IPS-15b (cell line): ENCODE data around the gene DEAF1.
"Not testable (repeated sequence)": the region's sequence is repeated elsewhere in the genome, so short reads cannot be mapped to it uniquely, and the experiment has no call there.

ENCODE experiments used
- H3K27me3 ChIP-seq: one replicate; pipeline ENCODE4 v1.6.1; 2013; ENCODE audit warnings: low read length; ENCODE audit not compliant: control insufficient read depth, insufficient read depth
- H3K36me3 ChIP-seq: one replicate; pipeline ENCODE4 v1.6.1; 2013; ENCODE audit warnings: low read length; ENCODE audit not compliant: control insufficient read depth, insufficient read depth
- H3K4me1 ChIP-seq: one replicate; pipeline ENCODE4 v1.6.1; 2013; ENCODE audit warnings: mild to moderate bottlenecking, low read length; ENCODE audit not compliant: control insufficient read depth, insufficient read depth
- H3K4me3 ChIP-seq: one replicate; pipeline ENCODE4 v1.5.1; 2013; ENCODE audit warnings: low read depth, low read length
- H3K9ac ChIP-seq: one replicate; pipeline ENCODE4 v1.6.1; 2013; ENCODE audit warnings: low read depth, mild to moderate bottlenecking, low read length
- H3K9me3 ChIP-seq: one replicate; pipeline ENCODE4 v1.6.1; 2013; ENCODE audit warnings: mild to moderate bottlenecking, low read length; ENCODE audit not compliant: control insufficient read depth, insufficient read depth

DEAF1 gene

DNA sequence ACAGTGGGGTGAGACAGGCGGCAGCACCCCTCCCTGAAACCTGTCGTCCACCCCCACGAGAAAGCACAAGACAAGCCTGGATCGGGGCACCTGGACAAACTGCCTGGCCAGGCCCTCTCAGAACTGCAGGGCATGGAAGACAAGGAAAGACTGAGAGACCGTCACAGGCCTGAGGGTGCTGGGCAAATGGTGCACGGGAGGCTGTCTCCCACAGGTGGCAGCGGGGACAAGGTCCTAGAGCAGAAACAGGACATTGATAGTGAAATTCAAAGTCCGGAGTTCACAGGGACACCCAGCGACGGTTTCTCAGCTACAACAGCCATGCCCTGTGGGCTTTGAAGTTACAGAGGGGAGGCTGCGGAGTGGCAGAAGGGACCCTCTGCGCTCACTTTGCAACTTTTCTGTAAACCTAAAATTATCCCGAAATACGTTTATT lies 37.3 kb downstream of the DEAF1 start:
- H3K9me3 ChIP-seq: no peaks in the 10 kb centered on the region
- no peaks in the 10 kb centered on the region for H3K27me3 ChIP-seq
- peaks cover 16% of the 10 kb centered on the region for H3K36me3 ChIP-seq
- no peak overlapping the region for H3K4me3 ChIP-seq
- H3K4me1 ChIP-seq: no peaks in the 10 kb centered on the region
- H3K9ac ChIP-seq: no peak overlapping the region

DNA sequence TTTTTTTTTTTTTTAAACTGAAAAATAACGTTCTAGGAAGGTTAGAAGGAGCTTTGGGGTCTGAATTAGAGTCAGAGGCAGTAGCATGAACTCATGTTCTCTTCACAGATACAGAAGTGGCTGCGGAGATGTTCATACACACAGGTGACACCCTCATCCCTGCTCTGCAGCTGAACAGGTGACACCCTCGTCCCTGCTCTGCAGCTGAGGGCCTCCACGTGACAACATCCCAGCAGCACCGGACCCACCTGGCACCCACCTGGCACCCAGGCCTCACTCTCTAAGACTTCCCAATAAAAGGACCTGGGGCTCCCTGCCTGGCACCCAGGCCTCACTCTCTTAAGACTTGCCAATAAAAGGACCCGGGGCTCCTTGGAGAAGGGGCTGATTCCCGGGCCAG lies 38.2 kb downstream of the DEAF1 start:
- Histone ChIP-seq H3K27me3 (no peaks in the 10 kb centered on the region), H3K36me3 (peaks cover 13% of the 10 kb centered on the region), H3K4me3 (no peak overlapping the region), H3K4me1 (no peaks in the 10 kb centered on the region), H3K9me3 (no peaks in the 10 kb centered on the region), H3K9ac (no peak overlapping the region)

DNA sequence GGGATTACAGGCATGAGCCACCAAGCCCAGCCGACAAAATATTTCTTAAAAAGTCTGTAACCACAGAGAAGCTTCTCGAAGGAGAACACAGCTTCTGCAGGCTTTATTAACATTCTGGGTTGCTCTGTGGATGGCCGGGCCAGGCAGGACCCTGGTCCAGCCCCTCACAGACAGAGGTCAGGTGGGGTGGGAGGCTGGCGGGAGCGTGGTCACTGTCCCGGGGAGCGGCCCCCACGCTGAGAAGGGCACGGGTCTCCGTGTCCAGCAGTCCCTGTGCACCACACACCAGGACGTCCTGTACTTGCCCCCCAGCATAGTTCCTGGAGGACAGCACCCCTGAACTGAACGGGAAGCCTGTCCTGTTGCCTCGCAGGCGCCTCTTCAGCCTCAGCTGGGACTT lies 38.6 kb downstream of the DEAF1 start:
- Histone ChIP-seq H3K9me3 (no peaks in the 10 kb centered on the region), H3K27me3 (no peaks in the 10 kb centered on the region), H3K36me3 (peaks cover 13% of the 10 kb centered on the region), H3K4me3 (no peak overlapping the region), H3K9ac (no peak overlapping the region), H3K4me1 (no peaks in the 10 kb centered on the region)

DNA sequence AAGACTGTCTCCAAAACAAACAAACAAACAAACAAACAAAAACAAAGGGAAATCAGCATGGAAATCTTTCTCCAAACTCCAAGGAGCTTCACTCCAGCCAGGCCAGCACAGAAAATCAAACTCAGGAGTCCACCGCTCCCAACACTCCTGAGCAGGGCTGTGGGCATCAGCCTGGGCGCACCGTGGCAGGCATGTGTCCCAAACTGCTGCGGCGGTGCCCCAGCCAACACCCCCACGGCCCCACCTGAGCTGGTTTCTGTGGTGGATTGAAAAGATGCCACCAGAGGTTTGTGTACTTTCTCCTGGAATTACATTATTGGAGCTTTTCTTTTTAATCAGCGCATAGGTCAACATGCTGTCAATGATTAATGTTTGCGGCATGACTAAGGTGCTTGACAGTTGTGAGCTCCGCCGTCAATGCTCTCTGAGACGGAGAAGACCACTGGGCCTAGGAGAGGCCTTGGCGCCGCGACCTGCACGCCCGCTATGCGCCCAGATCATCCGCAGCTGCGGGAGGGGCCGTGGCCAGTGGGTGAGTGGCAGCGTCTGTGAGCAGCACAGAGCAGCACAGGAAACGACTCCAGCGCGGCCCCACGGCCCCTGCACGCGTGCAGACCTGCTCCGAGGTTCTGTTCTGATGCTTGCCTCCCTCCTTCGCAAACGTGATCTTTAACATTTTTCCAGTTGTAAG lies 39.8 kb downstream of the DEAF1 start:
- Histone ChIP-seq H3K4me3 (no peak overlapping the region), H3K27me3 (no peaks in the 10 kb centered on the region), H3K4me1 (no peaks in the 10 kb centered on the region), H3K9ac (no peak overlapping the region), H3K36me3 (peaks cover 13% of the 10 kb centered on the region), H3K9me3 (no peaks in the 10 kb centered on the region)

DNA sequence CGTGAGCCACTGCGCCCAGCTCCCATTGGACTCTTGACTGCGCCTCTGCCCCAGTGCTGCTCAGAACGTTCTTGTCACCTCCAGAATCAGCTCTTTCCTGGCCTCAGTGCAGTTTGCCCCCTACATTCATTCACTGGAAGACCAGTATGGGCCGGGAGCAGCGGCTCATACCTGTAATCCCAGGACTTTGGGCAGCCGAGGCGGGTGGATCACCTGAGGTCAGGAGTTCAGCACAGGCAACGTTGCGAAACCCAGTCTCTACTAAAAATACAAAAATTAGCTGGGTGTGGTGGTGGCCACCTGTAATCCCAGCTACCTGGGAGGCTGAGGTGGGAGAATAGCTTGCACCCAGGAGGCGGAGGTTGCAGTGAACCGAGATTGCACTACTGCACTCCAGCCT lies 40.6 kb downstream of the DEAF1 start:
- H3K9me3 ChIP-seq, H3K36me3 ChIP-seq, H3K4me3 ChIP-seq, H3K4me1 ChIP-seq, H3K27me3 ChIP-seq, H3K9ac ChIP-seq: not testable (repeated sequence)

DNA sequence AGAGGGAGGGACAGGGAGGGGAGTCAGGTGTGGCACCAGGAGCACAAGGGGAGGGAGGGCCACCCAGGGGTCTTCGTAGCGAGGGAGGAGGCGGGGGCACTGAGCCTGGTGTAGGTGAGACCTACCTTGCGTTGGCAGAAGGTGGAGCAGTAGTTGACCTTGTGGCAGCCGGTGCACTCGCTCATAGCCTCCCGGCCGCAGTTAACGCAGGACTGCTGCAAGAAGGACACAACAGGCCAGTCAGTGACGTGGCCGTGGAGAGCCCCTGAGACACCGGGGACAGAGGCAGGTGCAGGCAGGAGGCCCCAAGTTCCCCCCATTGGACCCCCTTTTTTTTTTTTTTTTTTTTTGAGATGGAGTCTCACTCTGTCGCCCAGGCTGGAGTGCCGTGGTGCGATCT lies 41.2 kb downstream of the DEAF1 start:
- no peak overlapping the region for H3K4me3 ChIP-seq
- H3K27me3 ChIP-seq: no peaks in the 10 kb centered on the region
- peaks cover 7% of the 10 kb centered on the region for H3K36me3 ChIP-seq
- H3K9me3 ChIP-seq: no peaks in the 10 kb centered on the region
- no peak overlapping the region for H3K9ac ChIP-seq
- H3K4me1 ChIP-seq: no peaks in the 10 kb centered on the region

DNA sequence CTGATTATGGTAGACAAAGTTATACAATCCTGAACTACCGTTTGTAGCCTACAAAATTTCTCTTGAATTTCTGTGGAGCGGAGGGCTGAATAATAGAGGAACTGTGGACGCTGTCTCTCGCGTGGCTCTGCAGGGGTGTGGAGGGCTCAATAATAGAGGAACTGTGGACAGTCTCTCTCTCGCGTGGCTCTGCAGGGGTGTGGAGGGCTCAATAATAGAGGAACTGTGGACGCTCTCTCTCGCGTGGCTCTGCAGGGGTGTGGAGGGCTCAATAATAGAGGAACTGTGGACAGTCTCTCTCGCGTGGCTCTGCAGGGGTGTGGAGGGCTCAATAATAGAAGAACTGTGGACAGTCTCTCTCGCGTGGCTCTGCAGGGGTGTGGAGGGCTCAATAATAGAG lies 41.9 kb downstream of the DEAF1 start:
- not testable (repeated sequence) for H3K36me3 ChIP-seq, H3K9ac ChIP-seq, H3K4me1 ChIP-seq, H3K4me3 ChIP-seq, H3K27me3 ChIP-seq, H3K9me3 ChIP-seq

DNA sequence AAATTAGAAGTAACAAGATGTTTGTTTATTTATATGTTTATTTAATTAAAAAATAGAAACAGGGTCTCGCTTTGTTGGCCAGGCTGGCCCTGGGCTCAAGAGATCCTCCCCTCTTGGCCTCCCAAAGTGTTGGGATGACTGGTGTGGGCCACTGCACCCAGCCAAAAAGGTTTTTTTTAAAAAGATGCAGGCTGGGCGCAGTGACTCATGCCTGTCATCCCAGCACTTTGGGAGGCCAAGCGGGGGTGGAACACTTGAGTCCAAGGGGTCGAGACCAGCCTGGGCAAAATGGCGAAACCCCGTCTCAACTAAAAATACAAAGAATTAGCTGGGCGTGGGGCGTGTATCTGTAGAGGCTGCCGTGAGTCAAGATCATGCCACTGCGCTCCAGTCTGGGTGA lies 44.5 kb downstream of the DEAF1 start:
- Histone ChIP-seq H3K9ac (no peak overlapping the region), H3K4me3 (no peak overlapping the region), H3K9me3 (no peaks in the 10 kb centered on the region), H3K36me3 (peaks cover 5% of the 10 kb centered on the region), H3K27me3 (no peaks in the 10 kb centered on the region), H3K4me1 (no peaks in the 10 kb centered on the region)

DNA sequence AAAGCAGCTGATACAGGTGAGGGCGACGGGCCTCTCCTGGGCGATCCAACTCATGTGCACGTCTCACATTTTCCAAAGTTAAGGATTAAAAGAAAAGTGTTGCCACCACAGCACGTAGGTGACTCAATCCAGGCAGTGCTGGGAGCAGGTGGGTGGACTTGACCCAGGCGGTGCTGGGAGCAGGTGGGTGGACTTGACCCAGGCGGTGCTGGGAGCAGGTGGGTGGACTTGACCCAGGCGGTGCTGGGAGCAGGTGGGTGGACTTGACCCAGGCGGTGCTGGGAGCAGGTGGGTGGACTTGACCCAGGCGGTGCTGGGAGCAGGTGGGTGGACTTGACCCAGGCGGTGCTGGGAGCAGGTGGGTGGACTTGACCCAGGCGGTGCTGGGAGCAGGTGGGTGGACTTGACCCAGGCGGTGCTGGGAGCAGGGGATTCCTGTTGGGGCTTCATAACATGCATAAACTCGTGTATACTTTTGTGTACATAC lies 47.3 kb downstream of the DEAF1 start:
- H3K4me3 ChIP-seq, H3K36me3 ChIP-seq, H3K4me1 ChIP-seq, H3K27me3 ChIP-seq, H3K9ac ChIP-seq, H3K9me3 ChIP-seq: not testable (repeated sequence)

DNA sequence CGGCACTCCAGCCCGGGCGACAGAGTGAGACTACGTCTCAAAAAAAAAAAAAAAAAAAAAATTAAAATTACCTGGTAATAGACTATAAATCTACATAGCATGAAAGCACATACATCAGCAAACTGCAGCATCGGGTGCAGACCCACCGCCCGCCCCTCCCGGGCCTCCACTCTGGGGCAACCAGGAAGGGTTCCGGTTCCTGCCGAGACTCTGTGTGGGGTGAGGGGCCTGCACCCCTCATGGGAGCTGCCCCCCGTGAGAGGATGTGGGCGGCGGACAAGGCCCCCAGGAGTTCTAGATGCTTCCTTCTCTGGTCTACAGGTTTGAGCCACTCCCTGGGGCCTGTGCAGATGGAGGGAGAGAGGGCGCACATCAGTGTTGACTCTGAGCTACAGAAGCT lies 48.8 kb downstream of the DEAF1 start:
- no peak overlapping the region for H3K4me3 ChIP-seq
- H3K4me1 ChIP-seq: no peaks in the 10 kb centered on the region
- no peak overlapping the region for H3K9ac ChIP-seq
- no peaks in the 10 kb centered on the region for H3K27me3 ChIP-seq
- H3K9me3 ChIP-seq: no peaks in the 10 kb centered on the region
- peaks cover 13% of the 10 kb centered on the region for H3K36me3 ChIP-seq

DNA sequence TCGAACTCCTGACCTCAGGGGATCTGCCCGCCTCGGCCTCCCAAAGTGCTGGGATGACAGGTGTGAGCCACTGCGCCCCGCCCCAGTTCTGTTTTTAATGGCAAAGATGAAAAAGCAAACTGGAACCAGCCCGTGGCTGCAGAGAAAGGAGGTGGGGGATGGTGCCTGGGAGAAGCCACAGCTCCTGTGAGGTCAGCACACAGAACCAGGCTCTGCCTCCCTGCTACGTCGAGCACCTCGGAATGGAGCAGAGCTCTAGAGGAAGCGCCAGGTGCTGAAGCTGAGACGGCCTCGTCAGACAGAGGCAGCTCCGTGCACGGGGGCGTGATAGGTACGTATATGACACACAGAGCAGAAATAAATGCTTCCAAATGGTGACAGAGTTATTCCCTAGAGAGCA lies 49.5 kb downstream of the DEAF1 start:
- Histone ChIP-seq H3K9ac (no peak overlapping the region), H3K27me3 (no peaks in the 10 kb centered on the region), H3K4me1 (no peaks in the 10 kb centered on the region), H3K9me3 (no peaks in the 10 kb centered on the region), H3K36me3 (peaks cover 13% of the 10 kb centered on the region), H3K4me3 (no peak overlapping the region)

DNA sequence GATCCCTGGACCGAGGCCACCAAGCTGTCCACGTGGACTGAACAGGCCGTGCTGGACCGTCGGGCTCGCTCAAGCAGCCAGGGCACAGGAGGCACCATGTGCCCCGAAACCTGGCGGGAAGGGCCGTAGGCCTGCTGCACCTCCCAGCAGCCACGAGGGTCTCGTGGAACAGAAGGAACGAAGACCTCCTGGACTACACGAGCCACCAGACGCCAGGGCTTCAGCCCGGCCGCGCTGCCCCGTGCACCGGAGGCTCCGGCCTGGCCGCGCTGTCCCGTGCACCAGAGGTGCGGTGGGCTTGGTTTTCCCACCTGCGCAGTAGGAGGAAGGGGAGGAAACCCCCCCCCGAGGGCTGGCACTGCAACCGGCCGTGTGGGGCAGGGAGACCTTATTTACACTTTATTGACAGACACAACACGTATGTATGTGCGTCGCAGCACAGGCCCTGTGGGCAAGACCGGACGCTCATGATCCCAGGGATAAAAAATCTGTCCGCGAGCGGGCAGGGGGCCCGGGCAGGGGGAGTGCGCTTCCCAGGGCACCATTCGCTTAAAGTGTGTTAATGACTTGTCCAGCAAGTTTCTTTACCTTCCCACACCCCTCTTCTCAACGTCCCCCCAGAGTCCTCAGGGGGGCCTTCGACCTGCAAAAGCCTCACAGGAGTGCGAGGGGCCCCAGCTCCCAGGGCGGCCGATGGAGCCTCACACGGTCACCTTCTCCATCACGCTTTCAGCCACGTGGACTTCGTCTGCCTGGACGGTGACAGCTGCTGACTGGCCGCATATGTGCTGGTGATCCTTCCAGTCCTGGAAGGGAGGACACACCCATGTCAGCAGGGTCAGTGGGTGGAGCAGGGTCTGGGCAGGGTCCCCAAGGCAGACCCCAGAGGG lies 50.9 kb downstream of the DEAF1 start:
- no peak overlapping the region for H3K4me3 ChIP-seq
- H3K9ac ChIP-seq: no peak overlapping the region
- no peaks in the 10 kb centered on the region for H3K27me3 ChIP-seq
- H3K36me3 ChIP-seq: peaks cover 13% of the 10 kb centered on the region
- H3K9me3 ChIP-seq: no peaks in the 10 kb centered on the region
- no peaks in the 10 kb centered on the region for H3K4me1 ChIP-seq
